Testis (tissue), 3 donors: ENCODE measurements around the gene CCNL1. TPM values are rescaled to one million over a fixed set of nuclear protein-coding genes. Genes with fewer than 3 reads are reported as not detected.

Experiments used
- DNase-seq: peaks from one replicate; pipeline ENCODE4 v3.0.0-alpha.2; 2019
- H3K27ac ChIP-seq, 2 donors: fragments of 200-600 bp; sonication (generic); one replicate each; pipeline ENCODE4 v1.5.1; 2019
- H3K27me3 ChIP-seq: fragments of 200-600 bp; sonication (generic); one replicate; pipeline ENCODE4 v1.5.1; 2019
- H3K36me3 ChIP-seq: fragments of 200-600 bp; sonication (generic); one replicate; pipeline ENCODE4 v1.5.1; 2017; ENCODE audit warnings: low read depth; ENCODE audit errors: missing control alignments
- H3K4me1 ChIP-seq: fragments of 200-600 bp; sonication (generic); one replicate; pipeline ENCODE4 v1.5.1; 2019
- H3K4me3 ChIP-seq, 2 donors: fragments of 200-600 bp; sonication (generic); one replicate each; pipeline ENCODE4 v1.5.1; 2017 to 2019
- H3K9me3 ChIP-seq: fragments of 200-600 bp; sonication (generic); one replicate; pipeline ENCODE4 v1.5.1; 2017
- POLR2A ChIP-seq: fragments of 450-650 bp; IDR thresholded peaks from one replicate; pipeline ENCODE4 v1.6.1; 2017; ENCODE audit warnings: antibody characterized with exemption, mild to moderate bottlenecking, moderate library complexity
- WGBS, 2 donors: methylation state at CpG; one replicate each; pipeline ENCODE4 v1.1.5; 2018; 5-methylcytosine and 5-hydroxymethylcytosine counted together
- intact Hi-C: fragments of 100-400 bp; cut with DNase I; formaldehyde crosslinking; loops from one replicate; pipeline ENCODE4 v1.15.1; 2023; ENCODE audit warnings: low total_unique reads
- polyA plus RNA-seq: library from polyadenylated mRNA; stranded (reverse); fragments of 350-450 nt; fragmentation: Illumina TruSeq; extraction: RNeasy Lipid Tissue Mini Kit (QIAGEN cat#74804); gene quantifications from one replicate; pipeline ENCODE4 v1.2.3, GENCODE V29; 2014; ENCODE audit warnings: low read depth, low replicate concordance; ENCODE audit not compliant: insufficient read depth
- total RNA-seq, 2 donors: library from RNA; depleted of rRNA; stranded (reverse); fragments of >200 nt; gene quantifications; one replicate each; pipeline ENCODE4 v1.2.3, GENCODE V29; 2016
- TF ChIP-seq, protein P1 (sequence below), 3 experiments: fragments of 450-650 bp in 2 of 3; fragments of 200-600 bp in 1 of 3; sonication (generic) in 1 of 3; IDR thresholded peaks; one replicate each; pipeline ENCODE4 v1.5.1; 2016 to 2019; ENCODE audit warnings: antibody characterized with exemption in 3 of 3, mild to moderate bottlenecking in 2 of 3, moderate library complexity in 1 of 3

CCNL1 gene
- total and polyA plus RNA-seq, 3 donors from 2014 or later = 46.1 to 200 (median 168) TPM

DNA sequence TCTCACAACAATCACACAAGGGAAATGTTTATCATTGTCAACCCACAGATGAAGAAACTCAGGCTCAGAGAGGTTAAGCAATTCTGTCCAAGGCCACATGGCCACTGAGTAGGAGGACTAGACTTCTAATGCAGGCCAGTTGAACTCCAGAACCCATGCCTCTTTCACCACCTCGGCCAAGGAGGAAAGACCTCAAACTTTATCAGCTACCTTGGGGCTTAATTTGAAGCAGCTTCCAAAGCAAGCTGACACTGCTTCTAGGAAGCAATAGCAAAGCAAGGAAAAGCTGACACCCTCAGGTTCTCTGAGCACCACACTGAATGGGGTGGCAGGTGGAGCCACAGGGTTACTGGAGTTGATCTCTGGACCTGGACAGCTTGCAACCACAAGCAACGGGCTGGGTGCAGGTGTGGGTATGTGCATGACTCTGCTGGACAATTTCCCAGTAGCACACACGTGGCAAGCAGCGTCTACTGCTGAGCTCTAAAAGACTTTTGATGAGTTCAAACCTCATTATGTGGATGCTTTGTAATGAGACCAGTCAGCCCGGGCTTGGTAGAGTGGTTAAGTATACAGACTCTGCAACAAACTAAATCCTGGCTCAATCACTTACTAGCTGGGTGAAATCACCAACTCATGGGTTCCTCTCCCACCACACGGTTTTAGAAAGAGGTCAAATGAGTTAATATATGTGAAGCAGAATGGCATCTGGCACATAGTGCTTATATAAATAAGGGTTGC, 23.1 kb downstream of the CCNL1 start:
- 36 to 43% methylated on average over 6 of the region's 6 CpGs for WGBS, 2 donors
- no peaks in the 10 kb centered on the region for H3K9me3 ChIP-seq
- H3K36me3 ChIP-seq = no peaks in the 10 kb centered on the region
- H3K4me1 ChIP-seq = peaks cover 38% of the 10 kb centered on the region
- H3K27me3 ChIP-seq = no peaks in the 10 kb centered on the region
- TF ChIP-seq, protein P1, sequence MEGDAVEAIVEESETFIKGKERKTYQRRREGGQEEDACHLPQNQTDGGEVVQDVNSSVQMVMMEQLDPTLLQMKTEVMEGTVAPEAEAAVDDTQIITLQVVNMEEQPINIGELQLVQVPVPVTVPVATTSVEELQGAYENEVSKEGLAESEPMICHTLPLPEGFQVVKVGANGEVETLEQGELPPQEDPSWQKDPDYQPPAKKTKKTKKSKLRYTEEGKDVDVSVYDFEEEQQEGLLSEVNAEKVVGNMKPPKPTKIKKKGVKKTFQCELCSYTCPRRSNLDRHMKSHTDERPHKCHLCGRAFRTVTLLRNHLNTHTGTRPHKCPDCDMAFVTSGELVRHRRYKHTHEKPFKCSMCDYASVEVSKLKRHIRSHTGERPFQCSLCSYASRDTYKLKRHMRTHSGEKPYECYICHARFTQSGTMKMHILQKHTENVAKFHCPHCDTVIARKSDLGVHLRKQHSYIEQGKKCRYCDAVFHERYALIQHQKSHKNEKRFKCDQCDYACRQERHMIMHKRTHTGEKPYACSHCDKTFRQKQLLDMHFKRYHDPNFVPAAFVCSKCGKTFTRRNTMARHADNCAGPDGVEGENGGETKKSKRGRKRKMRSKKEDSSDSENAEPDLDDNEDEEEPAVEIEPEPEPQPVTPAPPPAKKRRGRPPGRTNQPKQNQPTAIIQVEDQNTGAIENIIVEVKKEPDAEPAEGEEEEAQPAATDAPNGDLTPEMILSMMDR (IDR thresholded peaks at IDR 0.05) = no peak
- no peak for TF ChIP-seq POLR2A
- DNase-seq = no peak
- no peak overlapping the region for H3K4me3 ChIP-seq
- intact Hi-C loops = loop anchor here (10.0 kb wide), 2 partner anchors 462 to 592 kb away; partner anchors contain the start of gene TIPARP
- H3K27ac ChIP-seq = peak overlapping the region; percentile 28 to 78

DNA sequence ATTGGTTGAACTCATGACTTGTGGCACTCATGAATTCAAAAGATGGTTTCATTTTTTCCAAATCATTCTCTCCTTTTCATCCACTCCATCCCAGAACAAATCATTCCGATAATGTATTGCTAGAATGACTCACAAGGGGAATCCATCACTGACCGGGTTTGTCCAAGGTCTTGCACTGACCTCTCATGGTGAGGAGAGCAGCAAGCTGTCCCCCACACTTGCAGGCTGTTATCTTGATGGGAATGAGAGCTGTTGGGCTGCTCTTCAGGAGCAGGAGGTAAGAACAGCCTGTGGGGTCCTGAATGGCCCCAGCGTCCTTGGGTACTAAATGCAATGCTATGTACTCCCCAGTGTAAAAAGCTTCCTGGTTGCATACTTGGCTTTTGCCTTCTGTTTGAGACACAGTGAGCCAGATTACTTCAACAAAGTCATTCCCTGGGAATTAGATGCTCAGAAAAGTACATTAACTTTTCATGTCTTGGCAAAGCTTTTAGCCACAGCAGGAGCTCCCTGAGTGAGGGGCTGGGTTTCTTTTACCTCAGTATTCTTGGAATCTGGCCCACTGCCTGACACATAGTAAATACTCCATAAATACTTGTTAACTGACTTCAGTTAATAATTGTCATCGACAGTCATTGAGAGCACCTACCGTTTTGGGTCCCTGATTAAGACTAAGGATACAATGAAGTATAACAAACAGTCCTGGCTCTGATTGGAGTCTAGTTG, 24.1 kb downstream of the CCNL1 start:
- Histone ChIP-seq H3K4me3 (no peak overlapping the region), H3K36me3 (no peaks in the 10 kb centered on the region), H3K27me3 (no peaks in the 10 kb centered on the region), H3K9me3 (no peaks in the 10 kb centered on the region), H3K4me1 (peaks cover 46% of the 10 kb centered on the region), H3K27ac (peak overlapping the region; percentile 28 to 78)
- WGBS, 2 donors = 38 to 48% methylated on average over 5 of the region's 5 CpGs
- peak; percentile 56 for DNase-seq
- no peak for TF ChIP-seq POLR2A
- TF ChIP-seq, protein P1 (IDR thresholded peaks at IDR 0.05) = no peak
- intact Hi-C loops = loop anchor here (10.0 kb wide), 2 partner anchors 461 to 591 kb away; partner anchors contain the start of gene TIPARP

DNA sequence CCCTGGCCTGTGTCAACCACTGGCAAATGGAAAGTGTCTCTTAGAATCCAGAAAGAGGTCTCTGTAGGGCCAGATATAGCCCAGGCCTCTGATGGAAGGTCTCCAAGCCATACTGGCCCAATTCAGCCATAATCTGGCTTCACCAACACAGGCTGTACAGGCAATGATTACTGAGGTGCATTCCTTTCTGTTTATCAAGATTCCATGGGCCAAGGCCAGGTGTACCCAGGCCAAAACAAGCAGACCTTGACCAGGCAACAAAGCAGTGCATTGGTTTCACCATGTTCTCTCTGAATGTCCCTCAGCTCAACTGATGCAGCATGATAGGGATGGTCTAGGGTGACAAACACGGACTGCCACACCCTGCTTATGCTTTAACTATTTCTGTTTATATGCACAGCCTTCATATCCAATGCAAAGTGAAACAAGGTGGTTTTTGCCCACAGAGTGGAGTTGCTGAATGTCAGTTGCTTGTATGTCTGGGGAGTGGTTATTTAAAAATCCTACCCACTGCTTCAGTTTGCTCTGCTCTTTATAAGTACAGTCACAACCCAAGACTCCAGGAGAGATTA, 25.2 kb downstream of the CCNL1 start:
- DNase-seq = no peak
- WGBS, 2 donors = 32 to 58% methylated on average over 1 of the region's 1 CpG
- Histone ChIP-seq H3K27ac (peak overlapping the region; percentile 34 to 60), H3K36me3 (no peaks in the 10 kb centered on the region), H3K4me1 (peaks cover 57% of the 10 kb centered on the region), H3K4me3 (no peak overlapping the region), H3K9me3 (no peaks in the 10 kb centered on the region), H3K27me3 (no peaks in the 10 kb centered on the region)
- TF ChIP-seq POLR2A = no peak
- TF ChIP-seq, protein P1 (IDR thresholded peaks at IDR 0.05) = no peak
- intact Hi-C loops = loop anchor here (10.0 kb wide), 2 partner anchors 460 to 590 kb away; partner anchors contain the start of gene TIPARP

DNA sequence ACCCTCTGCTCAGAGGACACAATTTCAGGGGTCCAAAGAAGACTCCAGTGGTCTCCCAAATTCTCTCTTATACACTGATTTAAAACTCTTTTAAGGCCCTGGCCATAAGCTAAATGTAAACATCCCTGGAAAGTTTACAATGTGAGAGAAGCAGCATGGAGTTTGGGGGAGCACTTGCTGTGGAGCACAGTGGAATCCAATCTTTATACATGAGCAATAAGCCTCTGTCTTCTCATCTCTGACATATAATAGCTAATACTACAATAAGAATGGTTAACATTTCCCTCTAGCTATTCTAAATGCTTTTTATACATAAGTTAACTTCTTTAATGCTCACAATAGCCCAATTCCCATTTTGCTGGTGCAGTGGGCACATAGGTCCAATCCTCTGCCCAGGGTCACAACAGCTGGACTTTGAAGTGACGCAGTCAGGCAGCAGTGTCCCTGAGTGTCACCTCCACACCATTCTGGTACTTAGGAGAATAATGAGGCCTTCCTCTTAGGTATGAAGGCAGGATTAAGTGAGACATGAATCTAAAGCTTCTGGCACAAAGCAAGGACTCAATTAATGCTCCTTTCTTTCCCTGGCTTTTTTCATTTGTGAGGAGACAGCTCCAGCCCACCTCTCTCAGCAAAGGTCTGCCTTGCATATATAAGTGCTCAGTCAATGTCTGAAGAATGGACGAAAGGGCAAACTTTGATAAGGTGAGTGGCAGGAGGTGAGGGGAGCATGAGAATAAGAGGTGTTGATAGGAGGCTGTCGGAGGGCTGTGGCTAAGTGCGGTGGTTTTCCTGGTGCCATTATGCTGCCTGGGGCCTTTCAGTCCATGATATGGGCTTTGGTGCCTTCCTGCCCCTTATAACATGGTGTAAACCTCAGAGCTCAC, 26.3 kb downstream of the CCNL1 start:
- no peak for DNase-seq
- H3K9me3 ChIP-seq = no peaks in the 10 kb centered on the region
- peak overlapping the region; percentile 34 to 60 for H3K27ac ChIP-seq
- intact Hi-C loops = loop anchor here (10.0 kb wide), 2 partner anchors 459 to 589 kb away; partner anchors contain the start of gene TIPARP
- no peak overlapping the region for H3K4me3 ChIP-seq
- no peaks in the 10 kb centered on the region for H3K36me3 ChIP-seq
- no peaks in the 10 kb centered on the region for H3K27me3 ChIP-seq
- peaks cover 67% of the 10 kb centered on the region for H3K4me1 ChIP-seq
- WGBS, 2 donors = 84 to 95% methylated on average over 4 of the region's 4 CpGs
- TF ChIP-seq, protein P1 (IDR thresholded peaks at IDR 0.05) = no peak
- TF ChIP-seq POLR2A = no peak
